Measurements from ENCODE around the gene PA2G4.

- no peak for TF ChIP-seq CTCF (IDR thresholded peaks at IDR 0.05; ENCODE audit: low read depth, low read length)
- TF ChIP-seq EZH2phosphoT487 (IDR thresholded peaks at IDR 0.05; ENCODE audit: low read depth) = no peak
Observed at GRCh38 chr12:56160193-56160763, 55.9 kb downstream of the PA2G4 start.

All from OCI-LY3 (cell line).